ENCODE data around the gene NOVA2. TPM values are rescaled to one million over a fixed set of nuclear protein-coding genes. Genes with fewer than 3 reads are reported as not detected.

The NOVA2 gene
- total and polyA plus RNA-seq, 9 of the 15 experiments (the other 6 are each of a cell fraction or from before 2014, with no cell fraction given) = not detected

- ChIA-PET CTCF (ENCODE audit: low intra/inter-chr PET ratio) (no interaction called here), POLR2A (interaction anchor here (0.8 kb wide), 1 partner anchor 13 kb away, joined by 3 read pairs; the partner anchor contains the start of gene IRF2BP1)
- intact Hi-C loops (cut with micrococcal nuclease) (no loop called here), in situ Hi-C loops (cut with MboI) (no loop called here)
- Histone ChIP-seq H2AFZ (ENCODE audit: low read depth, low read length) (no peak overlapping the region), H3K79me2 (ENCODE audit: control insufficient read depth, insufficient read depth, low read length) (peaks cover 20% of the 10 kb centered on the region), H4K20me1 (replicated peaks; ENCODE audit: control insufficient read depth, insufficient read depth, low read length) (no peaks in the 10 kb centered on the region), H3K9me1 (ENCODE audit: control insufficient read depth, insufficient read depth, low read length) (no peaks in the 10 kb centered on the region), H3K36me3 (ENCODE audit: control insufficient read depth, insufficient read depth, low read length) (peaks cover 35% of the 10 kb centered on the region), H3K4me1 (replicated peaks in 1 of 2; ENCODE audit: control insufficient read depth in 2 of 2, insufficient read depth in 2 of 2, low read length in 2 of 2) (peaks cover 6 to 25% of the 10 kb centered on the region in 2 experiments; a peak in 4 of 5 replicates), H3K27me3 (ENCODE audit: control insufficient read depth in 2 of 2, insufficient read depth in 2 of 2, low read length in 2 of 2) (no peaks in the 10 kb centered on the region), H3K9me3 (replicated peaks; ENCODE audit: control insufficient read depth, insufficient read depth, low read depth, low read length) (no peaks in the 10 kb centered on the region), H3K4me2 (ENCODE audit: insufficient read depth, low read length) (no peak overlapping the region), H3K4me3 (no peak overlapping the region), H3K27ac (ENCODE audit: extremely low read depth, low read depth, low read length) (no peak overlapping the region), H3K9ac (ENCODE audit: insufficient read depth in 1 of 2, low read depth in 2 of 2, low read length in 2 of 2) (no peak overlapping the region)
- ATAC-seq = no peak
- BruUV-seq (replicated peaks) = no TSS peak
- no peak for DNase-seq (ENCODE audit: extremely low read depth in 1 of 4, low spot score in 3 of 4)
- no peak for FAIRE-seq
- WGBS (ENCODE audit: insufficient coverage, low coverage, missing lambda C conversion rate) = 93% methylated on average over 5 of the region's 7 CpGs
- TF ChIP-seq CTCFL (IDR thresholded peaks at IDR 0.05; ENCODE audit: borderline replicate concordance, insufficient read depth, low read depth, low read length, poor library complexity, severe bottlenecking) = no peak
- TF ChIP-seq ZBTB5 (IDR thresholded peaks at IDR 0.05) = no peak
- no peak for TF ChIP-seq SIN3B (IDR thresholded peaks at IDR 0.05; ENCODE audit: low read depth)
- no peak for TF ChIP-seq RREB1 (CRISPR knock-in tag; IDR thresholded peaks at IDR 0.05)
- TF ChIP-seq MTA1 (IDR thresholded peaks at IDR 0.05; ENCODE audit: borderline replicate concordance) = no peak
- peak; percentile 4 for TF ChIP-seq RBM25 (IDR thresholded peaks at IDR 0.05; ENCODE audit: low read depth, low read length, severe bottlenecking)
- no peak for TF ChIP-seq ZEB2 (IDR thresholded peaks at IDR 0.05)
- TF ChIP-seq SRF (CRISPR knock-in tag; IDR thresholded peaks at IDR 0.05) = no peak
- TF ChIP-seq BCOR (IDR thresholded peaks at IDR 0.05) = peak; percentile 52
- TF ChIP-seq ZNF133 (CRISPR knock-in tag; IDR thresholded peaks at IDR 0.05) = no peak
- no peak for TF ChIP-seq ZNF696 (CRISPR knock-in tag; conservative IDR thresholded peaks at IDR 0.05)
These were observed 74.4 kb downstream of the NOVA2 start for GRCh38 chr19:45899253-45899652.
